DMS 273 (cell line): ENCODE results near the gene ARSJ.
"Not testable (repeated sequence)": the region's sequence is repeated elsewhere in the genome, so short reads cannot be mapped to it uniquely, and the experiment has no call there.

Experiments used
- DNase-seq: peaks from one replicate; lab custom pipeline; 2025; ENCODE audit not compliant: unreplicated experiment; lab: John Stamatoyannopoulos, UW

ARSJ gene

DNA sequence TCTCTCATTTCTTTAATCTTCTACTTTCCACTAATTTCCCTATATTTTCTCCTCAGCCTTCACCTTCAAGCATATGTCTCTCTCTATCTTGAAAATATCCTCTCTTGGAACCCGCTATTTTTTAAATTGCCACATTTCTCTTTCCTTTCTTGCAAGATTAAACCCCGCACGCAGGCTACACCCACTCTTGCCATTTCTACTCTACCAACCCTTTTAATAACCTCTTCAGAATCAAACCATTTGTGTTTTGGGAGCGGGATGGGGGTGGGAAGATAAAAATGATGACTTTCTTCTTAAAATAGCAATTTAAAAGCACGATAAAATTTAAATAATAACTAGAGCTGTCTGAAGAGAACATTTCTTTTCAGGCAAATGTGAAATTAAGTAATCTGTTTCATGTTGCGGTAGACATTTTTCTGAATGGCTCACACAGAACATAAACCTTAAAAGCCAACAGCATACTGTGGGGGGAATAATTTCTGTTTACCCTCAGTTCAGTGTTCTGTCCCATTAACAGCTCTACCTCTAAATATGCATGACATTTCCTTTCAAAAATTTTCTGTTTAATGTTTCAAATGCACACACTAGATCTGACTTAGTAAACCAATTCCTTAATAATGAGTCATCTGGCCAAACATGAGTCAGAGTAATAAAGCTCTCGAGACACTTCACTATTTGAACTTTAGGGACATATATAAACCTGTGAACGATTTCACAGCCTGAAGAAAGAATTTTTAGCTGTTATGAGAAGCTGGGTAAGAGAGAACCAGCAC, 20.5 kb downstream of the ARSJ start:
- DNase-seq = peak; percentile 66

DNA sequence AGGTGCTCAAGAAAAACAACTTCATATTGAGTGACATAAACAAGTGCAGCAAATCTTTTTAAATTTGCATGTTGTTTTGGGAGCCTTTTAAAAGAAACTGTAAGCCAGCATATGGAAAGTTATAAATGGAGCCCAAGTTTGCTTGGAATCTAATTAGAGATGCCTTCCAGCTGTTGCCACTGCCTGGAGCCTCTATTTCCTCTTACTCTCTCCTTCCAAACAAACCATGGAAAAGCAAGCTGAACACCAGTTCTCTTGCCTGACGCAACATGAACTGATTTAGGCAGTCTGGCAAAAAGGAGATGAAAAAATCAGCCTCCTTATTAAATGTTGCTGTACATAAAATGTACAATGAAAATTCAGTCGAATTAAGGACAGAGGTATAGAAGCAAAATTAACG, 21.5 kb downstream of the ARSJ start:
- DNase-seq = peak; percentile 78

DNA sequence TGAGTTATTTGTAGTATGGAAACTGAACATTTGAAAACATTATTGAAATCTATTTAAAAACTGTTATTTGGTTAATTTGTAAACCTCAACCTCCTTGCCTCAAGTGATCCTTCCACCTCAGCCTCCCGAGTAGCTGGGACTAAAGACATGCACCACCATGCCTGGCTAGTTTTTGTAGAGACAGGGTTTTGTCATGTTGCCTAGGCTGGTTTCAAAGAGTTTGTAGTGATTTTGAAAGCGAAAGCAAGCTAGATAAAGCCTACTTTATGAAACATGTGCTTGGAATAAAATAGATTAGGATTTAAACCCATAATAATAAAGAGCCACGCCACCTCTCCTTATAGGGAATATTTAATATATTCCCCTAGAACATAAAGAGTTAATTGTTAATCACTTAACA, 23.5 kb downstream of the ARSJ start:
- peak; percentile 13 for DNase-seq

DNA sequence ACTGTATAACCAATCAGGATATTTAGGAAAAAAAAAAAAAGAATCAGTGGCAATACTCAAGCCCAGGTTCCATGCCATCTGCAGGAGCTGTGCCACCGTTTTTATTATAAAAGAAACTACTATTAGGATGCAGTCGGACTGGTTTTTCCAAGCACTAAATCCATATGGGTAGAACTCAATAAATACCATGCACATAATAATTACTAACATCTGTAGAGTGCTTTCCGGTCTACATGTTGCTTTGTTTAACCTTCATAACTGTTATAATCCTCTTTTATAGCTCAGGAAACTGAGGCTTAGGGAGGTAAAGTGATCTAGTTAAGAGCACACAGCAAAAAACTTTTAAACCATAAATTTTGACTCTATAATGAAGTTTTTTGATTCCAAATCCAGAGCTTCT, 24.0 kb downstream of the ARSJ start:
- DNase-seq = peak; percentile 44

DNA sequence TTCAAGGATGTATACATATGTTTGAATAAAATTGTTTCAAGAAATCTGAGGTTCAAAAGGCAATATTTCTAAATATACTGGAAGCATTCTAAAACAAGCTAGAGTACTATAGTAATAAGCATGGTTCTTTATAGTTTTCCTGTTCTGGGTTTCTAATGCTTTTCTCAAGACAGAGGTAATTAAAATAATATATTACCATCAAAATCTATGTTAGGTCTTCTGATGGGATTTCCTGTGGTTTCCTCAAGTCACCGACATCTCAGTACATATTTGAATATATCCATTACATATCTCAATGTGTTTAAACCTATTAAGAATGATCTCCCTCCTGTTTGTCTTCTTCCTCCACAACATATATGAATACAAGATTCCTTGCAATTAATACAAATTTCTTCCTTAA, 25.6 kb downstream of the ARSJ start:
- no peak for DNase-seq

DNA sequence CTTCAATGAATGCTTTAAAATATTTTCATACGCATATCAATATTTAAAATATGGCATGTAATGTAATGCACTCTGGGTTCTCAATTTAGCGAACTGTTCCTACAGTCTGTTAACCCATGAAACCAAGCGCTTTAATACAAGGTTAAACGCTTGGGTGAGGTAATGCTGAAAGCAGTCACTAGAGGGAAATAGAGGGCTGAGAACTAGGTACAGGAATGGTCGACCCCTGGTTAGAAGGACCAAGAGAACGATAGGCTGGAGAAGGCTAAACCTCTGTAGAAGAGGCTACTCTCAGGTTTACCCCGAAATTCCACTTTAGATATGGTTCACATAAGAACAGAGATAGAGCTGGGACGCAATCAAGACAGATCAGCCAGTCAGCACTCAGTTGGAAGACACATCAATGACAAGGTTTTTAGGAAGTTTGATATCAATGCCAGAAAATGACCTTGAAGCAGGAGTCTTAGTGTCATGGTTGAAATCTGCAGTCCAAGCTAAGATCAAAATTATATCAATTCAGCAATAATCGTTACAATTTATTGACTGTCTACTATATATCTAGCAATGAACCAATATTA, 26.9 kb downstream of the ARSJ start:
- DNase-seq = peak; percentile 71

DNA sequence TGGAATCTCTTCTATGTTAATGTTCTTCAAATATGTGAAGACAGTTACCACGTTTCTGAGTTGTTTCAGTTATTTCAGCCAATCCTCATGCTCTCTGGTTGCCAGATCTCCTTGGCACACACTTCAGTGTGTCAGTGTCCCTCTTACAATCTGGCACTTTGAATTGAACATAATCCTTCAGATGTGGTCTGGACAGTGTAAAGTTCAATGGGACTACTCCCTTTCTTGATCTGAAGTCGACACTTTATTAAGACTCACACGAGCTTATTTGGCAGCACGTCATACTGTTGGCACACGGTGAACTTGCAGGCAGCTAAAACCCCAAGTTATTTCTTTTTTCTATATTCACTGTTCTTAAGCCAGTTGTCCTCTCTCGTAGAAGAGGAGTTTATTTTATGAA, 28.2 kb downstream of the ARSJ start:
- peak; percentile 42 for DNase-seq

DNA sequence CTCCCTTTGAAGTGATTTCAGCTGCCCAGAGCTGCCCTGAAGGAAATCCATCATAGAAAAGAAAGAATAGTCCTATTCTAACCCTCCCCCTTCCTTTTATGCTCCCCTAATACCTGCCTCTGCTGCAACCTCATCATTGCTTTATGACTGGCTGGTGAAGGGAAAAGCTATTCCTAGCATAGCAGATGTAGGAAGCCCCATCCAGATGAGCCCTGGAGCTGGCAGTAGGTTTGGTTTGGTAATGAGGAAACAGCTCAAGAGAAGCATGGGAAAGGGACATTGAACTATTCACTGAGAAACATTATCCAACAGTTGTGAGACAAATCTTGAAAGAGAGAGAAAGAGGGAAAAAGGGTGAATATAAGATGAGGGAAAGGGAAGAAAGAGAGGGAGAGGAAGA, 29.2 kb downstream of the ARSJ start:
- peak; percentile 39 for DNase-seq

DNA sequence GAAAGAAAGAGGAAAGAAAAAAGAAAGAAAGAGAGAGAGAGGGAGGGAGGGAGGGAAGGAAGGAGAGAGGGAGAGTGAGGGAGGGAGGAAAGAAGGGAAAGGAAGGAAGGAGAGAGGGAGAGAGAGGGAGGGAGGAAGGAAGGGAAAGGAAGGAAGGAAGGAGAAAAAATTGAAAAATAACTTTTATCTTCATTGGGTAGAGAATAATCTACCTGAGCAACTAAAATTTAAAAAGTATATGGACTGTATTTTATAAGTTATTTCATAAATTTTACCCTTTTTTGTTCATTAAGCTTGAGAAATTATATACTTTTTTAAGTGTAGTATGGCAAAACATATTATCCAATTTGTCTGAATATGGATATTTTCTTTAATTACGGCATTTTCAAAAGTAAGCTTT, 32.0 kb downstream of the ARSJ start:
- no peak for DNase-seq

DNA sequence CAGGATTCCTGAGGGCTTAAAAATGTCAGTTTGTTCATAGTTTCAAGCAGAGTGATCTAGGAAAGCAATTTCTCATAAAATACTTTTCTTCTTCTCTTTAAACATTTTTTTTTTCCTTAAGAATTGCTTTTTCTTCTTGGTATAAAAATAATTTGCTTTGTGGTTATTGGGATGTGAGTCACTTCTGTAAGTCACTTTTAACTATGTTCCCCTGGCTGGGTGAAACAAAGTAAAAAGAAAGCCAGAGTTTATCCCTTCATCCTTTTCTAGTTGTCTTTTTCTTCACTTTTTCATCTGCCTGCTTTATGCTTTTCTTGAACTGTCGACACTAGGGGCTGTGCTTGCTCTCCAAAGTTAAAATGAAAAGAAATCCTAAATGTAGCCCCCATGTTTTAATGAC, 33.5 kb downstream of the ARSJ start:
- no peak for DNase-seq

DNA sequence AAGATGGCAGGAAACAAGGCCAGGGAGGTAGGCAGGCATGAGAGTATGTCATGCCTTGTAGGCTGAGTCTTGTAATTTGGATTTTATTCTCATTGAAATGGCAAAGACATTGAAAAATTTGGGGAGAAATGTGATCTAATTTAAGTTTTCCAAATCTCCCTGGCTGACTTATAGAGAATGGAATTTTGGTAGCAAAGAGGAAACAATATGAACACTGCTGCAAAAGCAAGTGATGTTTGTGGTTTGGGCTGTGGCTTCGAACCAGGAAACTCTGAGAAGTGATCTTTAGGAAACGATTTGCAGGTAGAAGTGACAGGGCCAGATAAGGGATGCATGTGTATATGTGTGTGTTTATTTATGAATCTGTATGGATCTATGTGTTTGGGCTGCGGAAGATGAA, 35.6 kb downstream of the ARSJ start:
- no peak for DNase-seq

DNA sequence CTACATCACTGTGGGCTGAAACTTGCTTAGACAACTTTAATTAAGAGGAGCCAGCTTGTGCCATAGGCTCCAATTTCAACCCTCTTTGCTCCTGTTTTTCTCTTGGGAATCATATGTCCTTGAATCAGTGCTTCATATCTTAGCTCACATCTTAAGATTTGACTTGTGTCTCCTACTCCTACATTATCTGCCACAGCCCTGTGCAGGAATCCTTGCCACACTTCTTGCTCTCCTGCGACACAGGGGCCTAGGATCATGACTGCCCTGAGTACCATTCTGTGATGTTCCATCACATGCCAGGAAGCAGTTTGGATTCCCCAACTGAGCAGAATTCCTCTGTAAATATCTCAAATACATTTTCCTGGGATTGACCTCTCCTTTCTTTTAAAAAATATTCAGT, 36.4 kb downstream of the ARSJ start:
- no peak for DNase-seq

DNA sequence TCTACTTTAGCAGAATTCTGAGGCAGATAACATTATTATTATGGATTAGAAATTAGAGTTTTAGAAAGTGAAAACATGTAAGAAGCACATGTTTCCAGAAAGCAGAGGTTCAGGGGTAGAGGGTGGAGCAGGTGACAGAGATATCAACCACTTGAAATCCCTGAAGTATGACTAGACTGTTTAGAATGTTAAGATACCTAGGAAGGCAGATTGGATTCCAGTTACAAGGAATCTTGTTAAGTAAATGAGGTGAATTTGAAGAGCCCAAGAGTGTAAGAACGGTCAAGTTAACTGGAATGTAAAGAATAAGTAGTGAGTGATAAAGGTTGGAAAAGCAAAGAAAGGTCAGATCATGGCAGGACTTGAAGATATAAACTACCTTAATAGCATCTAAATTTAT, 37.6 kb downstream of the ARSJ start:
- no peak for DNase-seq

DNA sequence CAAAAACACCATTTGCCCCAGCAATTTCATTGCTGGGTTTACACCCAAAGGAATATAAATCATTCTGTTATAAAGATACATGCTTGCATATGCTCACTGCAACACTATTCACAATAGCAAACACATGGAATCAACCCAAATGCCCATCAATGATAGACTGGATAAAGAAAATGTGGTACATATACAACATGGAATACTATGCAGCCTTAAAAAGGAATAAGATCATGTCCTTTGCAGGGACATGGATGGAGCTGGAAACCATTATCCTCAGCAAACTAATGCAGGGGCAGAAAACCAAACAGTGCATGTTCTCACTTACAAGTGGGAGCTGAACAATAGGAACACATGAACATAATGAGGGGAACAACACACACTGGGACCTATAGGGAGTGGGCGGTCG, 39.3 kb downstream of the ARSJ start:
- DNase-seq = not testable (repeated sequence)

DNA sequence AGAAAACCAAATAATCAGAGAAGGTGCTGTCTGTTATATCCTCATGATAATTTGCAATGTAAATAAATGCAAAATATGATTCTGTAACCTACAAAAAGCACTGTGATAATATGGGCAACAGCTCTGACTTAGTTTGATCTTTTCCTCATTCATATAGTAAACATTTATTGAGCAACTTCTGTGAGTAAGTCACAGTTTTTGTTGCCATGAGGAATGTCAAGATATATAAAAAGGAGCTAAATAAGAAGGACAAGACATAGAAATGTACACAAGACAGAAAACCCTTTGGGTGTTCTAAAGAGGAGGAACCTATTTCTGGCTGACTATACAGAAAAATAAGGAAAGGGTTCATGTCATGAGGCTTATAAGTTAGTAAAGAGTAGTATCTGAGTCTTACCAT, 44.3 kb downstream of the ARSJ start:
- DNase-seq = no peak

DNA sequence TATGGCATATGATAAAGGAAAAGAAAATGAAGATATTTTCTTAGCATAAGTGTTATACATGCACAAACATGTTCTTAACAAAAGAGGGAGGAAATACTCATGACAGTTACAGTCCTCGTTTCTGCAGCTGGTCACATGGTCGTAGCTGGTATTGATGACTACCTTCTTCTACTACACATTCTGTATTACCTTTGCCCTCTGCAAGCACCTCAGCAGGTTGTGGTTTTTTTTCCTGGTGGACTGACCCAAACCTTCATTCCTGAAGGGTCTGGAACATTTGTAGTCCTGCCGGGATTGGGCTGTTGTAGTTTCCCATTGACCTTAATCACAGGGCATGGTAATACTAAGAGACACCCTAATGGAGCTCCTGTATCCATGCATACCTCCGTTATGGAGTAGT, 54.7 kb downstream of the ARSJ start:
- not testable (repeated sequence) for DNase-seq

DNA sequence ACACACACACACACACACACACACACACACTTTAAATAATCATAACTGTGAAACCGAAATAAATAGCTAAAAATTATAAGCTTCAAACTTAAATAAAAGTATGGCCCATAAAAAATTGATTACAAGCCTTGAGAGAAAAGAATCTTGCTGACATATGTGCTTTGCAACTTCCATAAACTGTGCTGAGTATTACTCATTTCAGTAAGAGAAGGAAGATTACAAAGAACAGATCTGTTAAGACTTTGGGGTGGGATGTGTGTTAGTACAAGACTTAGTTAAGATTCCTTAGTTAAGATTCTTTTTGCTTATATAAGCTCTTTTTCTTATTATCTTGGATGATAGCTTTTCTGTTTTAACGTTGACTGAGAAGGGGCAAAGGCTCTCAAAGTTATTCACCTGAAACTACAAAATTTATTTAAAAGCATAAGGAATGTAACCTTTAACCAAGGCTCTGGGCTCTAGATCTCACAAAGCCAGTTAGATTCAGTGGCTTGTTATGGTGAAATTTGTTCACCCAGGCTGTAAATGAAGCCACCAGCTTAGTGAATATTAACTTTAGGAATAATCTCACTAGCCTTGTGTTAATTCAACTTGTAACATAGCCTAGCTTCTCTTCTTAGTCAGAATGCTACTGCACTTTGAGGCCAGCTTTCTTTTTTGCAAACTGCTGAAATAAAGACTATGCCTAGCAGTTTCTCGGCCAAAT, 58.2 kb downstream of the ARSJ start:
- no peak for DNase-seq

DNA sequence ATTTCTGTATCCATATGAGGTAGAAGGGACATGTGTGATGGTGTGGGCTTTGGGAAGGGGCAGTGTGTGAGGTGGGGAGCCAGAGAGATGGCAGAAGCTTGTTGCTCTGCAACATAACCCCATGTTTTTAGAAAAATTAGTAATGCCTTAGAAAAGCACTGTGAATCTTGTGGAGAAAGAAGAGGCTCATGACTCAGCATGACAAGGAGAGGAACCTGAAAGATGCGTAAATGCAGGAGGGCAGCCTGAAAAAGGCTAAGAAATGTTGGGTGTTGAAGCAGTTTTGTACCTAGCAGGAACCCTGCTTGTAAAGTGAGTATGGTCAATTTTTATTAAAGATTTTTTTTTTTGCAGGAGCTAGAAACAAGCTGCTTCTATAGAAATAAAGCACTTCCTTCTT, 59.8 kb downstream of the ARSJ start:
- DNase-seq = no peak

DNA sequence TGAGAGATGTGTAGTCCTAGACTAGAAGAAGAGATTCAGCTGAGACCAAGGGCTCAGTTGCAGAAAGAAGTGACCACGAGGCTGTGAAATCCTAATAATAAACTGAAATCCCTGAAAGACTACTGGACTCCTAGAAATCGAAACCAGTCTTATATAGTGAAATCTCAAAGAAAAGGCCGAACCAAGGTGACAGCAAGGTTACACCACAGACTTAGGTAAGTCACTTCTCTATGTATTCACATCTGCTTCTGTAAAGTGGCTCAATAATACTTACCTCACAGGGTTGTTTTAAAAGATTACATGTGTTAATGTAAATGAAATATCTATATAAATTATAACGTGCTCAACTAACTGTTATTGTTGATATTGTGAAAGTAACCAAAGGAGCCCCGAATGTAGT, 60.3 kb downstream of the ARSJ start:
- DNase-seq = no peak

DNA sequence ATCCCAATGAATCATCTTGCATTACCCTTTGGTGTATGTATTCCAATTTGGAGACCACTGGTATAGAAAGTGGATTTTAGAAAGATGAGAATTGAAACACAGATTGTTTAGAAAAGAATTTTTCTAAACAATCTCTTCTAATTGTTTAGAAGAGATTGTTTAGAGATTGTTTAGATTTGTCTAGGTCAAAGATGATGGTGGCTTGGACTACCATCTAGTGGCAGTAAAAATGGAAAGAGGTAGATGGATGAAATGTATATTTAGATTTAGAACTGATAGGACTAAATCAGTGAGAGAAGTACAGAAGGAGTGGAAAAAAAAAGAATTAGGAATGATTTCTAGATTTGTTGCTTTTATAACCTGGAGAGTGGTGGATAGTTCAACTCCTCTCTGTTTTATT, 70.6 kb downstream of the ARSJ start:
- DNase-seq = no peak

DNA sequence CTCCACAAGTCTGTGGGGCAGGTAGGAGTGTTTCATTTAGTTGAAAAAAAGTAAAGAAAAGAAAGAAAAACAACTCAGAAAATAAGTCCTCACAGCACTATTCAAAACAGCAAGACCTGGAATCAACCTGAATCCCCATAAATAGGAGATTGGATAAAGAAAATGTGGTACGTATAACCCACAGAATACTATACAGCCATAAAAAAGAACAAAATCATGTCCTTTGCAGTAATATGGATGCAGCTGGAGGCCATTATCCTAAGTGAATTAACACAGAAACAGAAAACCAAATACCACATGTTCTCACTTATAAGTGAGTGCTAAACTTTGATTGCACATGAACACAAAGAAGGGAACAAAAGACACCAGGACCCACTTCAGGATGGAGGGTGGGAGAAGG, 71.9 kb downstream of the ARSJ start:
- DNase-seq = no peak

DNA sequence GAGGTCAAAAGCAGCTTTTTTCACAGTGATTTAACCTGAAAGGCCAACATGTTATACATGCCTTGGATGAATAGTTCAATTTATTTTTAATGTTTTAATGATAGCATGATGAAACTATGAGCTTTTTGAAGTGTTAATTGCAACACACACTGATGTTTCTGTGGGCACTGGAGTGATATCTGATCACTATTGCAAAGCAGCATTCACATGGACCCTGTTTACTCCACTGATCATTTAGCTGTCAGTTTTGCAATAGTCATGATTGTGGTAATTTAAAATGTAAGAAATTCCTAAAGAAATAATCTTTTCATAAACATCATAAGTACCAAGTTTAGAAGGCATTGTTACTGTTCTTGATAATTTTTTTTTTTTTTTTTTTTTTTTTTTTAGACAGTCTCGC, 74.1 kb downstream of the ARSJ start:
- DNase-seq = no peak
